HEK293 (cell line): ENCODE results near the gene KLRC3.

Source experiments
- CTCF ChIA-PET: fragments of 350-600 bp; formaldehyde crosslinking; extraction: SDS; loops from one replicate; lab custom pipeline; 2021; ENCODE audit warnings: antibody characterized with exemption; lab: Yijun Ruan, JAX
- POLR2A ChIA-PET: fragments of 300-600 bp; formaldehyde crosslinking; extraction: SDS; loops from one replicate; lab custom pipeline; 2020; ENCODE audit warnings: antibody characterized with exemption, inconsistent platforms; lab: Yijun Ruan, JAX
- H3K27ac ChIP-seq: fragments of 200-500 bp; sonication (Bioruptor generic); 2 replicates; pipeline ENCODE4 v1.5.1; 2014; ENCODE audit warnings: low read depth, low read length, control low read depth, inconsistent platforms; ENCODE audit errors: extremely low read depth
- H3K36me3 ChIP-seq, 2 experiments: fragments of 200-500 bp in 1 of 2; sonication (Bioruptor generic) in 1 of 2; 1 replicate in 1 of 2; 2 replicates in 1 of 2; pipeline ENCODE4 v1.5.1; 2014 to 2017; ENCODE audit warnings: inconsistent platforms in 2 of 2, low read length in 2 of 2; ENCODE audit not compliant: control insufficient read depth in 2 of 2, insufficient read depth in 1 of 2
- H3K4me1 ChIP-seq: fragments of 200-500 bp; sonication (Bioruptor generic); 2 replicates; pipeline ENCODE4 v1.5.1; 2014; ENCODE audit warnings: mild to moderate bottlenecking, low read length, inconsistent platforms; ENCODE audit not compliant: control insufficient read depth, insufficient read depth
- H3K4me3 ChIP-seq: 2 replicates; pipeline ENCODE4 v1.5.1; 2011; ENCODE audit warnings: low read depth, mild to moderate bottlenecking, control low read depth, low read length, moderate library complexity
- H3K9me3 ChIP-seq: fragments of 200-500 bp; sonication (Bioruptor generic); 2 replicates; pipeline ENCODE4 v1.5.1; 2014; ENCODE audit warnings: low read depth, low read length, inconsistent platforms; ENCODE audit not compliant: control insufficient read depth, insufficient read depth
- BCL6B ChIP-seq: fragments of 450-650 bp; formaldehyde crosslinking; IDR thresholded peaks from 2 replicates; pipeline ENCODE4 v1.5.1; 2017; ENCODE audit warnings: missing biosample characterization, missing genetic modification characterization
- EGR2 ChIP-seq: fragments of 450-650 bp; formaldehyde crosslinking; IDR thresholded peaks from 2 replicates; pipeline ENCODE4 v1.5.1; 2016; ENCODE audit warnings: low read depth, missing biosample characterization, missing genetic modification characterization
- MYNN ChIP-seq: fragments of 450-650 bp; formaldehyde crosslinking; IDR thresholded peaks from 2 replicates; pipeline ENCODE4 v1.5.1; 2016; ENCODE audit warnings: missing biosample characterization, missing genetic modification characterization, borderline replicate concordance
- PRDM2 ChIP-seq: fragments of 450-650 bp; formaldehyde crosslinking; IDR thresholded peaks from 2 replicates; pipeline ENCODE4 v1.5.1; 2016; ENCODE audit warnings: missing biosample characterization, missing genetic modification characterization, borderline replicate concordance
- SETDB1 ChIP-seq: IDR thresholded peaks from one replicate; pipeline ENCODE4 v1.6.1; 2017; ENCODE audit warnings: mild to moderate bottlenecking, low read length, moderate library complexity, mixed read lengths; ENCODE audit not compliant: insufficient read length
- WT1 ChIP-seq: fragments of 450-650 bp; formaldehyde crosslinking; IDR thresholded peaks from 2 replicates; pipeline ENCODE4 v1.5.1; 2016; ENCODE audit warnings: missing biosample characterization, missing genetic modification characterization
- YY2 ChIP-seq: fragments of 450-650 bp; formaldehyde crosslinking; IDR thresholded peaks from 2 replicates; pipeline ENCODE4 v1.5.1; 2016; ENCODE audit warnings: missing biosample characterization, missing genetic modification characterization
- ZFP69B ChIP-seq: fragments of 450-650 bp; formaldehyde crosslinking; IDR thresholded peaks from 2 replicates; pipeline ENCODE4 v1.5.1; 2016; ENCODE audit warnings: missing biosample characterization, missing genetic modification characterization
- ZNF112 ChIP-seq: fragments of 450-650 bp; formaldehyde crosslinking; IDR thresholded peaks from 2 replicates; pipeline ENCODE4 v1.5.0; 2017; ENCODE audit warnings: missing biosample characterization, missing genetic modification characterization
- ZNF140 ChIP-seq: fragments of 450-650 bp; formaldehyde crosslinking; IDR thresholded peaks from 2 replicates; pipeline ENCODE4 v1.5.1; 2016; ENCODE audit warnings: missing biosample characterization, missing genetic modification characterization
- ZNF146 ChIP-seq: fragments of 450-650 bp; formaldehyde crosslinking; IDR thresholded peaks from 2 replicates; pipeline ENCODE4 v1.5.1; 2016; ENCODE audit warnings: missing biosample characterization, missing genetic modification characterization
- ZNF148 ChIP-seq: fragments of 450-650 bp; formaldehyde crosslinking; IDR thresholded peaks from 2 replicates; pipeline ENCODE4 v1.5.0; 2017; ENCODE audit warnings: missing biosample characterization, missing genetic modification characterization, borderline replicate concordance
- ZNF155 ChIP-seq: fragments of 450-650 bp; formaldehyde crosslinking; IDR thresholded peaks from 2 replicates; pipeline ENCODE4 v1.5.1; 2016; ENCODE audit warnings: missing biosample characterization, missing genetic modification characterization
- ZNF394 ChIP-seq: fragments of 450-650 bp; formaldehyde crosslinking; IDR thresholded peaks from 2 replicates; pipeline ENCODE4 v1.5.1; 2016; ENCODE audit warnings: missing biosample characterization, missing genetic modification characterization, mild to moderate bottlenecking, moderate library complexity, borderline replicate concordance
- ZNF416 ChIP-seq: fragments of 450-650 bp; formaldehyde crosslinking; IDR thresholded peaks from 2 replicates; pipeline ENCODE4 v1.5.1; 2016; ENCODE audit warnings: missing biosample characterization, missing genetic modification characterization
- ZNF555 ChIP-seq: fragments of 450-650 bp; formaldehyde crosslinking; conservative IDR thresholded peaks from 2 replicates; pipeline ENCODE4 v1.5.1; 2017; ENCODE audit warnings: missing biosample characterization, mild to moderate bottlenecking, missing genetic modification characterization, inconsistent platforms
- ZNF626 ChIP-seq: fragments of 450-650 bp; sonication (Bioruptor Pico); formaldehyde crosslinking; IDR thresholded peaks from 2 replicates; pipeline ENCODE4 v1.5.1; 2018; ENCODE audit warnings: missing biosample characterization, missing genetic modification characterization, inconsistent platforms
- ZNF677 ChIP-seq: fragments of 450-650 bp; IDR thresholded peaks from 2 replicates; pipeline ENCODE4 v1.5.0; 2018; ENCODE audit warnings: missing biosample characterization, mild to moderate bottlenecking, missing genetic modification characterization, moderate library complexity
- ZSCAN23 ChIP-seq: fragments of 450-650 bp; formaldehyde crosslinking; IDR thresholded peaks from 2 replicates; pipeline ENCODE4 v1.5.1; 2016; ENCODE audit warnings: missing biosample characterization, missing genetic modification characterization
- TF ChIP-seq, protein P1 (sequence below): fragments of 450-650 bp; formaldehyde crosslinking; IDR thresholded peaks from 2 replicates; pipeline ENCODE4 v1.5.1; 2016; ENCODE audit warnings: missing biosample characterization, missing genetic modification characterization
- TF ChIP-seq, protein P2 (sequence below): fragments of 450-650 bp; formaldehyde crosslinking; IDR thresholded peaks from 2 replicates; pipeline ENCODE4 v1.5.1; 2016; ENCODE audit warnings: missing biosample characterization, missing genetic modification characterization
- TF ChIP-seq, protein P3 (sequence below): fragments of 450-650 bp; formaldehyde crosslinking; IDR thresholded peaks from 2 replicates; pipeline ENCODE4 v1.5.1; 2017; ENCODE audit warnings: missing biosample characterization, missing genetic modification characterization

KLRC3 gene

GRCh38 chr12:10385166-10385613 lies 35.2 kb downstream of the KLRC3 start (continued):
- TF ChIP-seq, protein P1, sequence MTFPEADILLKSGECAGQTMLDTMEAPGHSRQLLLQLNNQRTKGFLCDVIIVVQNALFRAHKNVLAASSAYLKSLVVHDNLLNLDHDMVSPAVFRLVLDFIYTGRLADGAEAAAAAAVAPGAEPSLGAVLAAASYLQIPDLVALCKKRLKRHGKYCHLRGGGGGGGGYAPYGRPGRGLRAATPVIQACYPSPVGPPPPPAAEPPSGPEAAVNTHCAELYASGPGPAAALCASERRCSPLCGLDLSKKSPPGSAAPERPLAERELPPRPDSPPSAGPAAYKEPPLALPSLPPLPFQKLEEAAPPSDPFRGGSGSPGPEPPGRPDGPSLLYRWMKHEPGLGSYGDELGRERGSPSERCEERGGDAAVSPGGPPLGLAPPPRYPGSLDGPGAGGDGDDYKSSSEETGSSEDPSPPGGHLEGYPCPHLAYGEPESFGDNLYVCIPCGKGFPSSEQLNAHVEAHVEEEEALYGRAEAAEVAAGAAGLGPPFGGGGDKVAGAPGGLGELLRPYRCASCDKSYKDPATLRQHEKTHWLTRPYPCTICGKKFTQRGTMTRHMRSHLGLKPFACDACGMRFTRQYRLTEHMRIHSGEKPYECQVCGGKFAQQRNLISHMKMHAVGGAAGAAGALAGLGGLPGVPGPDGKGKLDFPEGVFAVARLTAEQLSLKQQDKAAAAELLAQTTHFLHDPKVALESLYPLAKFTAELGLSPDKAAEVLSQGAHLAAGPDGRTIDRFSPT (tag by site-specific recombination) = peak; percentile 68; the same call in 1 of the 2 replicates
- no peak for TF ChIP-seq SETDB1
- TF ChIP-seq, protein P2, sequence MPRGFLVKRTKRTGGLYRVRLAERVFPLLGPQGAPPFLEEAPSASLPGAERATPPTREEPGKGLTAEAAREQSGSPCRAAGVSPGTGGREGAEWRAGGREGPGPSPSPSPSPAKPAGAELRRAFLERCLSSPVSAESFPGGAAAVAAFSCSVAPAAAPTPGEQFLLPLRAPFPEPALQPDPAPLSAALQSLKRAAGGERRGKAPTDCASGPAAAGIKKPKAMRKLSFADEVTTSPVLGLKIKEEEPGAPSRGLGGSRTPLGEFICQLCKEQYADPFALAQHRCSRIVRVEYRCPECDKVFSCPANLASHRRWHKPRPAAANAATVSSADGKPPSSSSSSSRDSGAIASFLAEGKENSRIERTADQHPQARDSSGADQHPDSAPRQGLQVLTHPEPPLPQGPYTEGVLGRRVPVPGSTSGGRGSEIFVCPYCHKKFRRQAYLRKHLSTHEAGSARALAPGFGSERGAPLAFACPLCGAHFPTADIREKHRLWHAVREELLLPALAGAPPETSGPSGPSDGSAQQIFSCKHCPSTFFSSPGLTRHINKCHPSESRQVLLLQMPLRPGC = 0 out of 2 replicates have a peak, but pooled peaks have one; percentile 44
- peak; percentile 83 for TF ChIP-seq ZNF112 (tag by site-specific recombination)
- TF ChIP-seq ZSCAN23 = no peak
- peak; percentile 74; the same call in 1 of the 2 replicates for TF ChIP-seq BCL6B (tag by site-specific recombination)
- TF ChIP-seq ZNF394 (tag by site-specific recombination) = 0 out of 2 replicates have a peak, but pooled peaks have one; percentile 33
- TF ChIP-seq ZNF155 = peak; percentile 60; the same call in 1 of the 2 replicates
- 0 out of 2 replicates have a peak, but pooled peaks have one; percentile 2 for TF ChIP-seq ZNF555 (tag by site-specific recombination)
- peak; percentile 60; the same call in 1 of the 2 replicates for TF ChIP-seq ZNF146 (tag by site-specific recombination)
- no peak for TF ChIP-seq ZNF626 (tag by site-specific recombination)
- TF ChIP-seq, protein P3, sequence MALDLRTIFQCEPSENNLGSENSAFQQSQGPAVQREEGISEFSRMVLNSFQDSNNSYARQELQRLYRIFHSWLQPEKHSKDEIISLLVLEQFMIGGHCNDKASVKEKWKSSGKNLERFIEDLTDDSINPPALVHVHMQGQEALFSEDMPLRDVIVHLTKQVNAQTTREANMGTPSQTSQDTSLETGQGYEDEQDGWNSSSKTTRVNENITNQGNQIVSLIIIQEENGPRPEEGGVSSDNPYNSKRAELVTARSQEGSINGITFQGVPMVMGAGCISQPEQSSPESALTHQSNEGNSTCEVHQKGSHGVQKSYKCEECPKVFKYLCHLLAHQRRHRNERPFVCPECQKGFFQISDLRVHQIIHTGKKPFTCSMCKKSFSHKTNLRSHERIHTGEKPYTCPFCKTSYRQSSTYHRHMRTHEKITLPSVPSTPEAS = peak; percentile 78
- TF ChIP-seq ZFP69B (tag by site-specific recombination) = peak; percentile 50; the same call in 1 of the 2 replicates

GRCh38 chr12:10384191-10384590 lies 36.2 kb downstream of the KLRC3 start:
- no peak overlapping the region for H3K27ac ChIP-seq
- peaks cover 4 to 12% of the 10 kb centered on the region in 2 experiments for H3K36me3 ChIP-seq
- H3K4me1 ChIP-seq = no peaks in the 10 kb centered on the region
- H3K4me3 ChIP-seq = no peak overlapping the region
- CTCF ChIA-PET = interaction anchor here (0.6 kb wide), 1 partner anchor 672 kb away, joined by 3 read pairs; no protein-coding TSS in a partner anchor
- H3K9me3 ChIP-seq = no peaks in the 10 kb centered on the region
- POLR2A ChIA-PET = interaction anchor here (1.6 kb wide), 1 partner anchor 11 kb away, joined by 3 read pairs; no protein-coding TSS in a partner anchor
- no peak for TF ChIP-seq EGR2
- no peak for TF ChIP-seq ZNF140 (tag by site-specific recombination)
- no peak for TF ChIP-seq ZNF416 (tag by site-specific recombination)
- no peak for TF ChIP-seq YY2 (tag by site-specific recombination)
- TF ChIP-seq PRDM2 (tag by site-specific recombination) = no peak
- TF ChIP-seq ZNF677 (tag by site-specific recombination) = no peak
- TF ChIP-seq MYNN (tag by site-specific recombination) = no peak
- TF ChIP-seq ZNF148 (tag by site-specific recombination) = no peak
- TF ChIP-seq WT1 (tag by site-specific recombination) = no peak
